ENCODE measurements around the gene BORCS8. TPM values are rescaled to one million over a fixed set of nuclear protein-coding genes. Genes with fewer than 3 reads are reported as not detected.

The BORCS8 gene
- total RNA-seq, 1 donor = 13.4 TPM

GRCh38 chr19:19201697-19202630 lies 10.0 kb upstream of the BORCS8 start:
- no peak for TF ChIP-seq CTCF (IDR thresholded peaks at IDR 0.05; ENCODE audit: insufficient read depth, low read depth, low read length)
- DNase-seq (ENCODE audit: low read depth) = no peak
- H3K4me3 ChIP-seq (ENCODE audit: low read depth, low read length) = peak overlapping the region; percentile 74

GRCh38 chr19:19193926-19194325 lies 2.0 kb upstream of the BORCS8 start:
- peak overlapping the region; percentile 96 for H3K4me3 ChIP-seq (ENCODE audit: low read depth, low read length)
- TF ChIP-seq CTCF (IDR thresholded peaks at IDR 0.05; ENCODE audit: insufficient read depth, low read depth, low read length) = no peak
- no peak for DNase-seq (ENCODE audit: low read depth)

GRCh38 chr19:19192910-19193423 lies 1.0 kb upstream of the BORCS8 start:
- peak overlapping the region; percentile 96 for H3K4me3 ChIP-seq (ENCODE audit: low read depth, low read length)
- peak; percentile 9 for DNase-seq (ENCODE audit: low read depth)
- no peak for TF ChIP-seq CTCF (IDR thresholded peaks at IDR 0.05; ENCODE audit: insufficient read depth, low read depth, low read length)

- peak overlapping the region; percentile 96 for H3K4me3 ChIP-seq (ENCODE audit: low read depth, low read length)
- TF ChIP-seq CTCF (IDR thresholded peaks at IDR 0.05; ENCODE audit: insufficient read depth, low read depth, low read length) = no peak
- no peak for DNase-seq (ENCODE audit: low read depth)
Measured at GRCh38 chr19:19191768-19192077, 229 bp downstream of the BORCS8 start.

GRCh38 chr19:19186742-19187141 lies 5.2 kb downstream of the BORCS8 start:
- H3K4me3 ChIP-seq (ENCODE audit: low read depth, low read length) = no peak overlapping the region
- DNase-seq (ENCODE audit: low read depth) = no peak
- TF ChIP-seq CTCF (IDR thresholded peaks at IDR 0.05; ENCODE audit: insufficient read depth, low read depth, low read length) = no peak

- no peak overlapping the region for H3K4me3 ChIP-seq (ENCODE audit: low read depth, low read length)
- peak; percentile 72 for TF ChIP-seq CTCF (IDR thresholded peaks at IDR 0.05; ENCODE audit: insufficient read depth, low read depth, low read length)
- peak; percentile 43 for DNase-seq (ENCODE audit: low read depth)
Measured at GRCh38 chr19:19185853-19186740, 5.9 kb downstream of the BORCS8 start.
